Neural progenitor cell (in vitro differentiated cells): ENCODE measurements around the gene CEP97. TPM values are rescaled to one million over a fixed set of nuclear protein-coding genes. Genes with fewer than 3 reads are reported as not detected.

Experiments
- DNase-seq: peaks from one replicate; pipeline ENCODE4 v3.0.0-alpha.2; 2016; ENCODE audit warnings: low spot score
- H2AFZ ChIP-seq: fragments of 200-600 bp; sonication (generic); replicated peaks from 2 replicates; pipeline ENCODE4 v1.6.1; 2016; ENCODE audit warnings: antibody characterized with exemption
- H3F3A ChIP-seq: fragments of 200-600 bp; sonication (generic); 2 replicates; pipeline ENCODE4 v1.6.1; 2016; ENCODE audit warnings: antibody characterized with exemption, low read depth
- H3K27ac ChIP-seq: fragments of 200-600 bp; sonication (generic); 2 replicates; pipeline ENCODE4 v1.5.1; 2016; ENCODE audit warnings: mild to moderate bottlenecking
- H3K27me3 ChIP-seq: fragments of 200-600 bp; sonication (generic); 2 replicates; pipeline ENCODE4 v1.6.1; 2016; ENCODE audit warnings: mild to moderate bottlenecking, moderate library complexity
- H3K36me3 ChIP-seq: fragments of 200-600 bp; sonication (generic); 2 replicates; pipeline ENCODE4 v1.5.1; 2016
- H3K4me1 ChIP-seq: fragments of 200-600 bp; sonication (generic); 2 replicates; pipeline ENCODE4 v1.6.1; 2016; ENCODE audit warnings: mixed run types
- H3K4me2 ChIP-seq: fragments of 200-600 bp; sonication (generic); 2 replicates; pipeline ENCODE4 v1.6.1; 2016
- H3K4me3 ChIP-seq: fragments of 200-600 bp; sonication (generic); 2 replicates; pipeline ENCODE4 v1.5.1; 2016
- H3K79me2 ChIP-seq: fragments of 200-600 bp; sonication (generic); 2 replicates; pipeline ENCODE4 v1.6.1; 2016; ENCODE audit warnings: low read depth
- H3K9ac ChIP-seq: fragments of 200-600 bp; sonication (generic); 2 replicates; pipeline ENCODE4 v1.6.1; 2016
- H3K9me3 ChIP-seq: fragments of 200-600 bp; sonication (generic); 2 replicates; pipeline ENCODE4 v1.5.1; 2016; ENCODE audit warnings: low read depth
- H4K20me1 ChIP-seq: fragments of 200-600 bp; sonication (generic); 2 replicates; pipeline ENCODE4 v1.6.1; 2016; ENCODE audit warnings: low read depth
- H3K27ac Mint-ChIP-seq: 3 replicates; pipeline ENCODE4 v1.8.0; 2021; ENCODE audit warnings: mixed read lengths
- H3K27me3 Mint-ChIP-seq: 2 replicates; pipeline ENCODE4 v1.8.0; 2022; ENCODE audit warnings: low read depth, mild to moderate bottlenecking, inconsistent platforms, moderate library complexity, mixed read lengths; ENCODE audit not compliant: insufficient read depth
- H3K36me3 Mint-ChIP-seq: 3 replicates; pipeline ENCODE4 v1.8.0; 2021; ENCODE audit warnings: mixed read lengths
- H3K4me1 Mint-ChIP-seq: 3 replicates; pipeline ENCODE4 v1.8.0; 2021; ENCODE audit warnings: mixed read lengths
- H3K4me3 Mint-ChIP-seq: 3 replicates; pipeline ENCODE4 v1.8.0; 2021; ENCODE audit warnings: mild to moderate bottlenecking, moderate library complexity, mixed read lengths
- H3K9me3 Mint-ChIP-seq: 3 replicates; pipeline ENCODE4 v1.8.0; 2020; ENCODE audit warnings: mixed read lengths
- CTCF ChIP-seq: fragments of 200-600 bp; sonication (generic); IDR thresholded peaks from 2 replicates; pipeline ENCODE4 v1.5.1; 2017; ENCODE audit warnings: antibody characterized with exemption, mild to moderate bottlenecking
- EZH2 ChIP-seq: fragments of 200-600 bp; sonication (generic); IDR thresholded peaks from 2 replicates; pipeline ENCODE4 v1.6.1; 2017; ENCODE audit warnings: antibody characterized with exemption, mild to moderate bottlenecking, moderate library complexity
- EZH2phosphoT487 ChIP-seq: fragments of 200-600 bp; sonication (generic); IDR thresholded peaks from 2 replicates; pipeline ENCODE4 v1.6.1; 2017; ENCODE audit warnings: antibody characterized with exemption
- total RNA-seq: library from RNA; depleted of rRNA; stranded (reverse); fragments of >200 nt; gene quantifications from 2 replicates; pipeline ENCODE4 v1.2.3, GENCODE V29; 2015; ENCODE audit warnings: low replicate concordance

The CEP97 gene
- total RNA-seq, 1 donor from 2014 or later, result 46.1 TPM

- H3K36me3 Mint-ChIP-seq, result no peaks in the 10 kb centered on the region
- H3K4me1 ChIP-seq, result peaks cover 16% of the 10 kb centered on the region
- H3K9ac ChIP-seq, result no peak within 1 kb of the TSS
- peaks cover 8% of the 10 kb centered on the region for H3K27me3 ChIP-seq
- H3K9me3 Mint-ChIP-seq, result no peaks in the 10 kb centered on the region
- TF ChIP-seq CTCF (no peak), EZH2phosphoT487 (no peak), EZH2 (no peak)
- peaks cover 22% of the 10 kb centered on the region for H3K4me1 Mint-ChIP-seq
- no peak within 1 kb of the TSS for H3K27ac ChIP-seq
- peak within 1 kb of the TSS; percentile 80 for H3K4me2 ChIP-seq
- peak within 1 kb of the TSS; percentile 100 for H2AFZ ChIP-seq
- peak within 1 kb of the TSS; percentile 46 for H3K27ac Mint-ChIP-seq
- H3K79me2 ChIP-seq, result peaks cover 27% of the 10 kb centered on the region
- no peaks in the 10 kb centered on the region for H3K9me3 ChIP-seq
- peaks cover 3% of the 10 kb centered on the region for H3K27me3 Mint-ChIP-seq
- peaks cover 4% of the 10 kb centered on the region for H3F3A ChIP-seq
- no peaks in the 10 kb centered on the region for H3K36me3 ChIP-seq
- no peaks in the 10 kb centered on the region for H4K20me1 ChIP-seq
- peak within 1 kb of the TSS; percentile 86 for H3K4me3 ChIP-seq
- peak within 1 kb of the TSS; percentile 95 for H3K4me3 Mint-ChIP-seq
- peak; percentile 91 for DNase-seq
Observed at GRCh38 chr3:101779047-101779821, 54.8 kb downstream of the CEP97 start, which contains the start of gene NXPE3. NXPE3 (plus strand) TSS chr3:101779211; CDS start chr3:101785597, 6,386 bp downstream.

- no peaks in the 10 kb centered on the region for H3K36me3 ChIP-seq
- no peaks in the 10 kb centered on the region for H3K9me3 Mint-ChIP-seq
- H3K27ac ChIP-seq, result no peak overlapping the region
- peaks cover 27% of the 10 kb centered on the region for H3K79me2 ChIP-seq
- H3K27me3 Mint-ChIP-seq, result peaks cover 3% of the 10 kb centered on the region
- peaks cover 22% of the 10 kb centered on the region for H3K4me1 Mint-ChIP-seq
- no peaks in the 10 kb centered on the region for H3K9me3 ChIP-seq
- H3K36me3 Mint-ChIP-seq, result no peaks in the 10 kb centered on the region
- no peak for TF ChIP-seq CTCF
- no peak for TF ChIP-seq EZH2phosphoT487
- no peak for TF ChIP-seq EZH2
- no peaks in the 10 kb centered on the region for H3F3A ChIP-seq
- no peak overlapping the region for H3K9ac ChIP-seq
- H3K27ac Mint-ChIP-seq, result no peak overlapping the region
- peak overlapping the region; percentile 95 for H3K4me3 Mint-ChIP-seq
- H2AFZ ChIP-seq, result peak overlapping the region; percentile 100
- DNase-seq, result no peak
- H4K20me1 ChIP-seq, result no peaks in the 10 kb centered on the region
- H3K27me3 ChIP-seq, result peaks cover 8% of the 10 kb centered on the region
- H3K4me3 ChIP-seq, result peak overlapping the region; percentile 86
- H3K4me1 ChIP-seq, result peaks cover 16% of the 10 kb centered on the region
- peak overlapping the region; percentile 80 for H3K4me2 ChIP-seq
Observed at GRCh38 chr3:101779822-101780381, 55.5 kb downstream of the CEP97 start.

- no peaks in the 10 kb centered on the region for H3K9me3 Mint-ChIP-seq
- no peaks in the 10 kb centered on the region for H3F3A ChIP-seq
- peaks cover 22% of the 10 kb centered on the region for H3K4me1 Mint-ChIP-seq
- H3K4me2 ChIP-seq, result peak overlapping the region; percentile 80
- H3K27me3 ChIP-seq, result peaks cover 8% of the 10 kb centered on the region
- H3K36me3 Mint-ChIP-seq, result no peaks in the 10 kb centered on the region
- H3K9ac ChIP-seq, result no peak overlapping the region
- no peaks in the 10 kb centered on the region for H4K20me1 ChIP-seq
- peaks cover 27% of the 10 kb centered on the region for H3K79me2 ChIP-seq
- no peak for TF ChIP-seq CTCF
- TF ChIP-seq EZH2phosphoT487, result no peak
- TF ChIP-seq EZH2, result no peak
- no peak overlapping the region for H3K27ac Mint-ChIP-seq
- DNase-seq, result peak; percentile 9
- H3K4me3 ChIP-seq, result no peak overlapping the region
- H2AFZ ChIP-seq, result no peak overlapping the region
- no peaks in the 10 kb centered on the region for H3K36me3 ChIP-seq
- H3K4me3 Mint-ChIP-seq, result peak overlapping the region; percentile 95
- H3K27me3 Mint-ChIP-seq, result peaks cover 3% of the 10 kb centered on the region
- H3K27ac ChIP-seq, result no peak overlapping the region
- no peaks in the 10 kb centered on the region for H3K9me3 ChIP-seq
- H3K4me1 ChIP-seq, result peaks cover 16% of the 10 kb centered on the region
Observed at GRCh38 chr3:101780661-101781060, 56.2 kb downstream of the CEP97 start.
